GM12874 (cell line): ENCODE results near the gene MAGI2.

Experiments used
- TF ChIP-seq, protein P1 (sequence below): IDR thresholded peaks from 2 replicates; pipeline ENCODE4 v1.5.1; 2011; ENCODE audit warnings: low read depth, mild to moderate bottlenecking, control low read depth, low read length, moderate library complexity; ENCODE audit not compliant: insufficient read depth

Gene MAGI2

DNA sequence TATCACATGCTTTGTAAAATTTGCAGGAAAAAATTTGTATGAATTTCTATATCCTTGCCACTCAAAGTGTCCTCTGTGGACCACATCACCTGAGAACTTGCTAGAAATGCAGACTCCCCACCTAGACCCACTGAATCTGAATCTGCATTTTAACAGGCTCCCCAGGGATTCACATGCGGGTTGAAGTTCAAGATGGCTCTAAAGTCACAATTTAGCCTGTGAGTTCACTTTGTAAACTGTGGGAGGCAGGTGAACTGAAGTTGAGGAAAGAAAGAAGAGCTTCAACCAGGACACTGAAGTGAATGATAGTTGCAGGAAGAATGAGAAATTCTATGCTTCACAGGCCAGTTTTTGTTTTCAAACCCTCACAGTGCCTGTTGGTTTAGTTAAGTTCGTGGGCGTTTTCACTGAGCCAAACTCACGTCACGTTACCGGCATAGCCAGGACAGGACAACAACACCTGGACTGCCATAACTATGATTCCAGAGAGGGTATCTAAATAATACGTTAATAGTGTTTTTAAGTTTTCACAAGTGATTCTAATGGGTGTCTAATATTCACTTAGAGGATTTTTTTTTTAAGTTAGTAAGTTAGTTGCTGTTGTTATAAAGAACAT is 1414.9 kb downstream of the MAGI2 start:
- TF ChIP-seq, protein P1, sequence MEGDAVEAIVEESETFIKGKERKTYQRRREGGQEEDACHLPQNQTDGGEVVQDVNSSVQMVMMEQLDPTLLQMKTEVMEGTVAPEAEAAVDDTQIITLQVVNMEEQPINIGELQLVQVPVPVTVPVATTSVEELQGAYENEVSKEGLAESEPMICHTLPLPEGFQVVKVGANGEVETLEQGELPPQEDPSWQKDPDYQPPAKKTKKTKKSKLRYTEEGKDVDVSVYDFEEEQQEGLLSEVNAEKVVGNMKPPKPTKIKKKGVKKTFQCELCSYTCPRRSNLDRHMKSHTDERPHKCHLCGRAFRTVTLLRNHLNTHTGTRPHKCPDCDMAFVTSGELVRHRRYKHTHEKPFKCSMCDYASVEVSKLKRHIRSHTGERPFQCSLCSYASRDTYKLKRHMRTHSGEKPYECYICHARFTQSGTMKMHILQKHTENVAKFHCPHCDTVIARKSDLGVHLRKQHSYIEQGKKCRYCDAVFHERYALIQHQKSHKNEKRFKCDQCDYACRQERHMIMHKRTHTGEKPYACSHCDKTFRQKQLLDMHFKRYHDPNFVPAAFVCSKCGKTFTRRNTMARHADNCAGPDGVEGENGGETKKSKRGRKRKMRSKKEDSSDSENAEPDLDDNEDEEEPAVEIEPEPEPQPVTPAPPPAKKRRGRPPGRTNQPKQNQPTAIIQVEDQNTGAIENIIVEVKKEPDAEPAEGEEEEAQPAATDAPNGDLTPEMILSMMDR, result no peak

DNA sequence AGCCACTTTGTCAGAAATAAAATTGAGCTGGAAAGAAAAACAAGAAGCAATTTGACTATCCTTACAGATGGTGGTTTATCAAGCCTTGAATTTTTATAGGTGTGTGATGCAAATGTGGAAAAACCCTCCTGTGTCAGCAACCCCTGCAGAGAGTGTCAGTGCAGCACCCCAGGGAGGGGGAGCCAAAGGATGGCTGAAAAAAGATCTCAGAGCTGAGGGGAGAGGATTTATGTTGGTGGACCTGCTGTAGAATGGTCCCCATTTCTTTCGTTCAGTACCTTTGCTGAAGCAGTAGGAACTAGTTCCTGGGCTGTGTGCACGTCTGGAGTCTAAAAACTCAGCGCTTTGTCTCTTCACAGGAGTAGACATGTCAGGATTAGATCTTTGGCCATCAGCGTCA is 1415.9 kb downstream of the MAGI2 start:
- TF ChIP-seq, protein P1, result no peak

DNA sequence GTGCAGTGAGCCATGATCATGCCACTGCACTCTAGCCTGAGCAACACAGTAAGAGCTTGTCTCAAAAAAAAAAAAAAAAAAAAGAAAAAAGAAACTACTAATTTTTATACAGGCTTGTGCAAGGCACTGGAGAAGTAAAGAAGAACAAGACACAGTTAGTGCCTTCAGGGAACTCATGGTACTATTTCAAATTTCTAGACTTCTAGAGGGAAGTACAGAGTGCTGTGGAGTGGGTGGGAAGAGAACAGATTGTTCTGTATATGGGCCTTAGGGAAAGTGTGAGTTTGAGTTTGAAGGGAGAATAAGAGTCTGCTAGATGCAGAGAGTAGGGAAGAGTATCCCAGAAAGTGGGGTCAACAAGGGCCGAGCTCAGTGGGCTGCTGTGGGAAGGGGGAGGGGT is 1420.1 kb downstream of the MAGI2 start:
- TF ChIP-seq, protein P1, result no peak

DNA sequence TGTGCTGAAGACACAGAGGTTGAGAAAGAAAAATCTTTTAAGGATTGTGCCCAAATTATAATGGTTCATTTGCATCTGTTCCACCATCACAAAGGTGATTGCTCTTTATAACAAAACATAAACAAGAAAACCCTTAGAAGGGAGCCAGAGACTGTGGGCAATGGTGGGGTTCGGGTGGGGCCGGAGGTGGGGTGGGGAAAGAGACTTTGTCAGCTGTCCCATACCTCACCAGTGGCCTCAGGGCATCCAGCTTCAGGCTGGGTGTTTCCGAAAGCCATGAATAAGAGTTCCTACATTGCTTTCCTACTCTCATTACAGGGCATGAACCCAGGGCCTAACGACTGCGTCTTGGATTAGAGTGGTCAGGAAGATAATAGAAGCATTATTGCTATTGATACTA is 1427.0 kb downstream of the MAGI2 start:
- TF ChIP-seq, protein P1, result no peak

DNA sequence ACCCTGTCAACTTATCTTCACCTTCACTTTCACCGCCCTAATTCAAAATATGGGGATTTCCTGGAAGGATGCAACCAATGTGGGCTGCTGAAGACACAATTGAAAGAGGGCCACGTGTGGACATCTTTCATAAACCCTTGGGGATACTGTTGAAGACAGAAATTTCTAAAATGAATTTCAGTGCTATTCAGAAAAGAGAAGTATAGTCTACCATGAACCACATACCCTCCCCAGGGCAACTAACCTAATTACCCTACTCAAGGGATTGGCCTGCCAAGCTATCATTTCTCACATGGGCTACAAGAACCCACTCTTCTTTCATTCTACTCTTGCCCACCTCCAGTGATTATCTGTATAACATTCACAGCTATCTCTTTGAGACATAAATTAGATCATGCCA is 1428.9 kb downstream of the MAGI2 start:
- TF ChIP-seq, protein P1, result no peak

DNA sequence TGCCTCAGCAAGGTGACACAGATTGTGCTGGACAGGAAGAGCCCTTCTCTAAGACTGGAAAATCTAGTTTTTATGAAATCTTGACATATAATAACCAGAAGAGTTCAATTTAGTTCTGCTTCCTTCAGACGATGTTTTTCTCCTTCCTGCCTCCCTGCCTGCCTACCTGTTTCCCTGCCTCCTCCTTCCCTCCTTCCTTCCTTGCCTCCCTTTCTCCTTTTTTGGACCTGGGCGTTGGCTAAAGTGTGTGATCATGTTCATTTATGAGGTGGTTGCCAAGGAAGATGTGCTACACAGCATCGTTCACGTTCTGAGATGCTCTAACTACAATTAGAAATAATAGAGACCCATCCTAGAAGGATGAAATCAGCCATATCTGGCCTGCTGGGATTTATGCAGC is 1430.3 kb downstream of the MAGI2 start:
- TF ChIP-seq, protein P1, result no peak

DNA sequence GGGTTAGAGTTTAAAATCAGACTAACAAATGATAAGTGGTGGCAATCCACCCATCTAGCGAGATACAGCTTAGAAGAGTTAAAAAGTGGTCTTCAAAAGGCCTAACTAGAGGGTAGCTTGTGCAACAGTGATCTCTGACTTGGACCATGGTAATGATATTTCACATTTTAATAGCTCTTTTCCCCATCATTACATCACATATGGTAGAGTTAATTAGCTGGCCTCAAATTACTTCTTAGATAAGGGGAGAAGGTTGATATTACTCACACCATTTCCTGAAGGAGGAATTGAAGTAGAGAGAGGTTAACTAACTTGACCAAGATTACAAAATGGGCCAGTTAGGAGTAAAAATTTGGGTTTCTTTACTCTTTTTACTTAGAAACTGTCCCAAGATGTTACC is 1431.3 kb downstream of the MAGI2 start:
- TF ChIP-seq, protein P1, result no peak
